ENCODE data around the gene ORC3. TPM values are rescaled to one million over a fixed set of nuclear protein-coding genes. Genes with fewer than 3 reads are reported as not detected.
A peak's percentile ranks its signal among the peaks of the same experiment; 100 is the strongest.
"Not testable (repeated sequence)": the region's sequence is repeated elsewhere in the genome, so short reads cannot be mapped to it uniquely, and the experiment has no call there.

The ORC3 gene
- total RNA-seq, 1 donor from 2014 or later: 16.7 TPM

GRCh38 chr6:87675004-87675681 lies 85.2 kb downstream of the ORC3 start:
- no peak for DNase-seq (ENCODE audit: low spot score)
- Mint-ChIP-seq H3K4me3 (ENCODE audit: unreplicated experiment) (no peak overlapping the region), H3K27ac (ENCODE audit: unreplicated experiment) (peak overlapping the region; percentile 70), H3K4me1 (ENCODE audit: low read depth) (peaks cover 18% of the 10 kb centered on the region), H3K27me3 (ENCODE audit: low read depth) (no peaks in the 10 kb centered on the region), H3K36me3 (ENCODE audit: low read depth) (peaks cover 35% of the 10 kb centered on the region), H3K9me3 (ENCODE audit: low read depth) (no peaks in the 10 kb centered on the region)
- TF ChIP-seq CTCF (IDR thresholded peaks at IDR 0.05): no peak

- peaks cover 53% of the 10 kb centered on the region for H3K4me1 Mint-ChIP-seq (ENCODE audit: low read depth)
- peaks cover 3% of the 10 kb centered on the region for H3K9me3 Mint-ChIP-seq (ENCODE audit: low read depth)
- H3K4me3 Mint-ChIP-seq (ENCODE audit: unreplicated experiment): no peak overlapping the region
- no peaks in the 10 kb centered on the region for H3K27me3 Mint-ChIP-seq (ENCODE audit: low read depth)
- H3K27ac Mint-ChIP-seq (ENCODE audit: unreplicated experiment): peak overlapping the region; percentile 61
- TF ChIP-seq CTCF (IDR thresholded peaks at IDR 0.05): no peak
- DNase-seq (ENCODE audit: low spot score): no peak
- H3K36me3 Mint-ChIP-seq (ENCODE audit: low read depth): peaks cover 7% of the 10 kb centered on the region
These were observed 92.4 kb downstream of the ORC3 start for GRCh38 chr6:87682310-87682709.

- H3K27me3 Mint-ChIP-seq (ENCODE audit: low read depth): no peaks in the 10 kb centered on the region
- H3K27ac Mint-ChIP-seq (ENCODE audit: unreplicated experiment): no peak overlapping the region
- DNase-seq (ENCODE audit: low spot score): no peak
- peaks cover 58% of the 10 kb centered on the region for H3K4me1 Mint-ChIP-seq (ENCODE audit: low read depth)
- TF ChIP-seq CTCF (IDR thresholded peaks at IDR 0.05): no peak
- no peak overlapping the region for H3K4me3 Mint-ChIP-seq (ENCODE audit: unreplicated experiment)
- H3K36me3 Mint-ChIP-seq (ENCODE audit: low read depth): no peaks in the 10 kb centered on the region
- peaks cover 3% of the 10 kb centered on the region for H3K9me3 Mint-ChIP-seq (ENCODE audit: low read depth)
These were observed 94.0 kb downstream of the ORC3 start for GRCh38 chr6:87683890-87684289.

GRCh38 chr6:87684895-87685654 lies 95.1 kb downstream of the ORC3 start:
- no peaks in the 10 kb centered on the region for H3K27me3 Mint-ChIP-seq (ENCODE audit: low read depth)
- H3K9me3 Mint-ChIP-seq (ENCODE audit: low read depth): peaks cover 3% of the 10 kb centered on the region
- H3K4me1 Mint-ChIP-seq (ENCODE audit: low read depth): peaks cover 68% of the 10 kb centered on the region
- peak overlapping the region; percentile 8 for H3K27ac Mint-ChIP-seq (ENCODE audit: unreplicated experiment)
- DNase-seq (ENCODE audit: low spot score): no peak
- no peaks in the 10 kb centered on the region for H3K36me3 Mint-ChIP-seq (ENCODE audit: low read depth)
- H3K4me3 Mint-ChIP-seq (ENCODE audit: unreplicated experiment): no peak overlapping the region
- no peak for TF ChIP-seq CTCF (IDR thresholded peaks at IDR 0.05)

- not testable (repeated sequence) for H3K27ac Mint-ChIP-seq (ENCODE audit: unreplicated experiment); H3K27me3 Mint-ChIP-seq (ENCODE audit: low read depth); DNase-seq (ENCODE audit: low spot score); H3K4me3 Mint-ChIP-seq (ENCODE audit: unreplicated experiment); H3K36me3 Mint-ChIP-seq (ENCODE audit: low read depth); H3K9me3 Mint-ChIP-seq (ENCODE audit: low read depth)
- peaks cover 73% of the 10 kb centered on the region for H3K4me1 Mint-ChIP-seq (ENCODE audit: low read depth)
These were observed 96.8 kb downstream of the ORC3 start for GRCh38 chr6:87686636-87687205.

Measured in chondrocyte (in vitro differentiated cells).